Mesenchymal stem cell (in vitro differentiated cells and primary cell): Measurements from ENCODE around the gene ITGB1.

ENCODE experiments used
- DNase-seq: peaks from one replicate; pipeline ENCODE4 v3.0.0-alpha.2; 2013
- H2AFZ ChIP-seq: one replicate; pipeline ENCODE4 v1.6.1; 2013; ENCODE audit warnings: low read depth, mild to moderate bottlenecking, control low read depth, inconsistent platforms, low read length, moderate library complexity
- H2AK5ac ChIP-seq: 2 replicates; pipeline ENCODE4 v1.6.1; 2013; ENCODE audit warnings: low read length, moderate library complexity, mild to moderate bottlenecking, inconsistent platforms; ENCODE audit not compliant: severe bottlenecking
- H2BK120ac ChIP-seq: one replicate; pipeline ENCODE4 v1.6.1; 2013; ENCODE audit warnings: low read depth, mild to moderate bottlenecking, inconsistent platforms, low read length, moderate library complexity
- H2BK12ac ChIP-seq, 2 experiments: one replicate each; pipeline ENCODE4 v1.6.1; 2013; ENCODE audit warnings: inconsistent platforms in 2 of 2, low read length in 2 of 2, mild to moderate bottlenecking in 2 of 2, moderate library complexity in 2 of 2, control low read depth in 1 of 2
- H2BK15ac ChIP-seq: one replicate; pipeline ENCODE4 v1.6.1; 2013; ENCODE audit warnings: mild to moderate bottlenecking, low read depth, inconsistent platforms; ENCODE audit not compliant: poor library complexity, severe bottlenecking
- H2BK5ac ChIP-seq: 2 replicates; pipeline ENCODE4 v1.6.1; 2013; ENCODE audit warnings: low read depth, mild to moderate bottlenecking, low read length, control low read depth, inconsistent platforms; ENCODE audit not compliant: poor library complexity, severe bottlenecking
- H3K14ac ChIP-seq, 2 experiments: one replicate each; pipeline ENCODE4 v1.6.1; 2013; ENCODE audit warnings: inconsistent platforms in 2 of 2, low read length in 2 of 2, control low read depth in 1 of 2, mild to moderate bottlenecking in 1 of 2, moderate library complexity in 1 of 2
- H3K18ac ChIP-seq, 2 experiments: one replicate each; pipeline ENCODE4 v1.6.1; 2013; ENCODE audit warnings: inconsistent platforms in 2 of 2, low read length in 2 of 2, control low read depth in 1 of 2, low read depth in 1 of 2, mild to moderate bottlenecking in 1 of 2
- H3K23ac ChIP-seq, 2 experiments: one replicate each; pipeline ENCODE4 v1.6.1; 2013; ENCODE audit warnings: inconsistent platforms in 2 of 2, low read length in 2 of 2, mild to moderate bottlenecking in 2 of 2, moderate library complexity in 2 of 2, control low read depth in 1 of 2
- H3K27ac ChIP-seq: 2 replicates; pipeline ENCODE4 v1.5.1; 2013; ENCODE audit warnings: mild to moderate bottlenecking, moderate library complexity, low read length, control low read depth, inconsistent platforms; ENCODE audit not compliant: poor library complexity, severe bottlenecking
- H3K27me3 ChIP-seq, 2 experiments: 2 replicates each; pipeline versions ENCODE4 v1.6.1 to v1.7.0; 2013; ENCODE audit warnings: low read length in 2 of 2, mild to moderate bottlenecking in 2 of 2, moderate library complexity in 2 of 2, control low read depth in 1 of 2, inconsistent platforms in 1 of 2; ENCODE audit not compliant: control insufficient read depth in 1 of 2, insufficient read depth in 1 of 2
- H3K36me3 ChIP-seq, 2 experiments: 2 replicates each; pipeline versions ENCODE4 v1.6.1 to v1.7.0; 2013; ENCODE audit warnings: low read length in 2 of 2, control low read depth in 1 of 2, inconsistent platforms in 1 of 2, low read depth in 1 of 2, mild to moderate bottlenecking in 1 of 2; ENCODE audit not compliant: insufficient read depth in 2 of 2, control insufficient read depth in 1 of 2
- H3K4ac ChIP-seq, 2 experiments: one replicate each; pipeline ENCODE4 v1.6.1; 2013; ENCODE audit warnings: inconsistent platforms in 2 of 2, low read length in 2 of 2, mild to moderate bottlenecking in 2 of 2, moderate library complexity in 2 of 2, control low read depth in 1 of 2, low read depth in 1 of 2
- H3K4me1 ChIP-seq: 2 replicates; pipeline ENCODE4 v1.6.1; 2013; ENCODE audit warnings: low read depth, low read length, control low read depth; ENCODE audit not compliant: control insufficient read depth, insufficient read depth
- H3K4me2 ChIP-seq: 2 replicates; pipeline ENCODE4 v1.6.1; 2013; ENCODE audit warnings: low read length, mild to moderate bottlenecking, inconsistent platforms; ENCODE audit not compliant: poor library complexity, severe bottlenecking
- H3K4me3 ChIP-seq, 2 experiments: 2 replicates each; pipeline versions ENCODE4 v1.5.1 to v1.7.0; 2013; ENCODE audit warnings: low read length in 2 of 2, mild to moderate bottlenecking in 2 of 2, control low read depth in 1 of 2, low read depth in 1 of 2; ENCODE audit not compliant: insufficient read depth in 1 of 2
- H3K79me1 ChIP-seq: replicated peaks from 2 replicates; pipeline ENCODE4 v1.6.1; 2013; ENCODE audit warnings: mild to moderate bottlenecking, control low read depth, low read length, inconsistent platforms; ENCODE audit not compliant: poor library complexity, severe bottlenecking
- H3K9ac ChIP-seq: 2 replicates; pipeline ENCODE4 v1.7.0; 2013; ENCODE audit warnings: mild to moderate bottlenecking, low read length, moderate library complexity
- H3K9me3 ChIP-seq: 2 replicates; pipeline ENCODE4 v1.7.0; 2013; ENCODE audit warnings: mild to moderate bottlenecking, low read length; ENCODE audit not compliant: control insufficient read depth
- H4K8ac ChIP-seq: one replicate; pipeline ENCODE4 v1.6.1; 2013; ENCODE audit warnings: inconsistent platforms, mild to moderate bottlenecking, low read length, moderate library complexity
- H4K91ac ChIP-seq: one replicate; pipeline ENCODE4 v1.6.1; 2013; ENCODE audit warnings: mild to moderate bottlenecking, low read length, inconsistent platforms
- WGBS: methylation state at CpG from one replicate; pipeline ENCODE4 v1.1.7; 2013; ENCODE audit warnings: mixed read lengths; 5-methylcytosine and 5-hydroxymethylcytosine counted together

Gene ITGB1

GRCh38 chr10:32865170-32865569 lies 92.9 kb downstream of the ITGB1 start:
- no peak overlapping the region for H3K4ac ChIP-seq
- no peaks in the 10 kb centered on the region for H3K4me1 ChIP-seq
- no peaks in the 10 kb centered on the region for H3K9me3 ChIP-seq
- H3K4me3 ChIP-seq: no peak overlapping the region
- H2BK5ac ChIP-seq: no peak overlapping the region
- H4K91ac ChIP-seq: no peak overlapping the region
- H3K18ac ChIP-seq: no peak overlapping the region
- H2BK120ac ChIP-seq: no peak overlapping the region
- H2AK5ac ChIP-seq: no peak overlapping the region
- no peaks in the 10 kb centered on the region for H3K27me3 ChIP-seq
- H4K8ac ChIP-seq: no peak overlapping the region
- H3K27ac ChIP-seq: no peak overlapping the region
- no peak overlapping the region for H3K14ac ChIP-seq
- no peak for DNase-seq
- no peaks in the 10 kb centered on the region for H3K36me3 ChIP-seq
- H3K23ac ChIP-seq: no peak overlapping the region
- no peak overlapping the region for H2BK12ac ChIP-seq
- H3K9ac ChIP-seq: no peak overlapping the region
- H2AFZ ChIP-seq: no peak overlapping the region
- WGBS: 55% methylated on average over 1 of the region's 1 CpG
- no peaks in the 10 kb centered on the region for H3K79me1 ChIP-seq
- no peak overlapping the region for H2BK15ac ChIP-seq
- no peak overlapping the region for H3K4me2 ChIP-seq

- no peak overlapping the region for H3K4ac ChIP-seq
- no peak overlapping the region for H2BK5ac ChIP-seq
- H3K4me3 ChIP-seq: no peak overlapping the region
- H3K18ac ChIP-seq: no peak overlapping the region
- 100% methylated on average over 1 of the region's 2 CpGs for WGBS
- no peak overlapping the region for H2BK120ac ChIP-seq
- DNase-seq: no peak
- no peak overlapping the region for H4K8ac ChIP-seq
- H3K4me1 ChIP-seq: no peaks in the 10 kb centered on the region
- no peak overlapping the region for H2BK12ac ChIP-seq
- no peaks in the 10 kb centered on the region for H3K79me1 ChIP-seq
- no peak overlapping the region for H3K4me2 ChIP-seq
- peaks cover 0 to 3% of the 10 kb centered on the region in 2 experiments for H3K36me3 ChIP-seq
- no peaks in the 10 kb centered on the region for H3K9me3 ChIP-seq
- no peak overlapping the region for H3K14ac ChIP-seq
- no peak overlapping the region for H2AFZ ChIP-seq
- no peaks in the 10 kb centered on the region for H3K27me3 ChIP-seq
- no peak overlapping the region for H2BK15ac ChIP-seq
- H3K9ac ChIP-seq: no peak overlapping the region
- H3K27ac ChIP-seq: no peak overlapping the region
- no peak overlapping the region for H4K91ac ChIP-seq
- no peak overlapping the region for H3K23ac ChIP-seq
- no peak overlapping the region for H2AK5ac ChIP-seq
Observed at GRCh38 chr10:32854435-32854834, 103.6 kb downstream of the ITGB1 start.

- Histone ChIP-seq H2BK12ac (no peak overlapping the region), H3K4me1 (no peaks in the 10 kb centered on the region), H3K4ac (no peak overlapping the region), H4K91ac (no peak overlapping the region), H3K4me2 (no peak overlapping the region), H3K4me3 (no peak overlapping the region), H2AFZ (no peak overlapping the region), H2BK120ac (no peak overlapping the region), H3K27me3 (no peaks in the 10 kb centered on the region), H2AK5ac (no peak overlapping the region), H2BK15ac (no peak overlapping the region), H3K23ac (no peak overlapping the region), H3K9ac (no peak overlapping the region), H3K36me3 (no peaks in the 10 kb centered on the region), H2BK5ac (no peak overlapping the region), H4K8ac (no peak overlapping the region), H3K79me1 (no peaks in the 10 kb centered on the region), H3K14ac (no peak overlapping the region), H3K18ac (no peak overlapping the region), H3K9me3 (no peaks in the 10 kb centered on the region), H3K27ac (no peak overlapping the region)
- no peak for DNase-seq
- 0% methylated on average over 1 of the region's 1 CpG for WGBS
Observed at GRCh38 chr10:32851301-32851700, 106.7 kb downstream of the ITGB1 start.
